Hepatocyte (in vitro differentiated cells): ENCODE measurements around the gene TMED5. TPM values are rescaled to one million over a fixed set of nuclear protein-coding genes. Genes with fewer than 3 reads are reported as not detected.

Experiments used
- DNase-seq: peaks from one replicate; pipeline ENCODE4 v3.0.0-alpha.2; 2016; ENCODE audit warnings: low spot score
- H2AFZ ChIP-seq: fragments of 200-600 bp; sonication (generic); 2 replicates; pipeline ENCODE4 v1.6.0; 2016; ENCODE audit warnings: antibody characterized with exemption, mild to moderate bottlenecking
- H3K27ac ChIP-seq: fragments of 200-600 bp; sonication (generic); 2 replicates; pipeline ENCODE4 v1.5.1; 2016; ENCODE audit warnings: mild to moderate bottlenecking
- H3K27me3 ChIP-seq: fragments of 200-600 bp; sonication (generic); 2 replicates; pipeline ENCODE4 v1.6.1; 2016
- H3K36me3 ChIP-seq: fragments of 200-600 bp; sonication (generic); replicated peaks from 2 replicates; pipeline ENCODE4 v1.5.1; 2016; ENCODE audit warnings: low read depth; ENCODE audit not compliant: insufficient read depth
- H3K4me1 ChIP-seq: fragments of 200-600 bp; sonication (generic); 2 replicates; pipeline ENCODE4 v1.5.1; 2016; ENCODE audit warnings: mild to moderate bottlenecking, moderate library complexity; ENCODE audit not compliant: insufficient read depth
- H3K4me2 ChIP-seq: fragments of 200-600 bp; sonication (generic); 2 replicates; pipeline ENCODE4 v1.6.0; 2016
- H3K4me3 ChIP-seq: fragments of 200-600 bp; sonication (generic); 2 replicates; pipeline ENCODE4 v1.5.1; 2016; ENCODE audit warnings: mild to moderate bottlenecking
- H3K79me2 ChIP-seq: fragments of 200-600 bp; sonication (generic); 2 replicates; pipeline ENCODE4 v1.6.0; 2017; ENCODE audit warnings: mild to moderate bottlenecking
- H3K9me2 ChIP-seq: fragments of 200-600 bp; sonication (generic); replicated peaks from 2 replicates; pipeline ENCODE4 v1.6.0; 2017; ENCODE audit warnings: mild to moderate bottlenecking; ENCODE audit not compliant: insufficient read depth
- H3K9me3 ChIP-seq: fragments of 200-600 bp; sonication (generic); 2 replicates; pipeline ENCODE4 v1.5.1; 2016; ENCODE audit warnings: low read depth, mild to moderate bottlenecking
- H4K20me1 ChIP-seq: fragments of 200-600 bp; sonication (generic); 2 replicates; pipeline ENCODE4 v1.6.0; 2016; ENCODE audit warnings: mild to moderate bottlenecking; ENCODE audit not compliant: insufficient read depth, poor library complexity, severe bottlenecking
- CTCF ChIP-seq: fragments of 200-600 bp; sonication (generic); IDR thresholded peaks from 2 replicates; pipeline ENCODE4 v1.5.1; 2016; ENCODE audit warnings: antibody characterized with exemption, mild to moderate bottlenecking; ENCODE audit not compliant: poor library complexity
- EZH2 ChIP-seq: fragments of 200-600 bp; sonication (generic); IDR thresholded peaks from 2 replicates; pipeline ENCODE4 v1.6.1; 2016; ENCODE audit warnings: antibody characterized with exemption, mild to moderate bottlenecking, borderline replicate concordance
- EZH2phosphoT487 ChIP-seq: fragments of 200-600 bp; sonication (generic); IDR thresholded peaks from one replicate; pipeline ENCODE4 v1.6.1; 2018; ENCODE audit warnings: antibody characterized with exemption, mild to moderate bottlenecking, low read depth, moderate library complexity; ENCODE audit not compliant: unreplicated experiment, severe bottlenecking
- WGBS: methylation state at CpG from one replicate; pipeline ENCODE4 v1.1.6; 2016; ENCODE audit warnings: low lambda C conversion rate; ENCODE audit errors: missing lambda C conversion rate; 5-methylcytosine and 5-hydroxymethylcytosine counted together
- polyA plus RNA-seq: library from polyadenylated mRNA; unstranded; fragments of >200 nt; fragmentation: Nextera tagmentation; extraction: Ambion mirVana; gene quantifications from 2 replicates; pipeline ENCODE4 v1.2.1, GENCODE V29; 2016
- total RNA-seq: library from RNA; depleted of rRNA; stranded (reverse); fragments of >200 nt; gene quantifications from 2 replicates; pipeline ENCODE4 v1.2.3, GENCODE V29; 2014

The TMED5 gene
- total and polyA plus RNA-seq, 2 experiments from 2014 or later, result 78.2 to 119 TPM

DNA sequence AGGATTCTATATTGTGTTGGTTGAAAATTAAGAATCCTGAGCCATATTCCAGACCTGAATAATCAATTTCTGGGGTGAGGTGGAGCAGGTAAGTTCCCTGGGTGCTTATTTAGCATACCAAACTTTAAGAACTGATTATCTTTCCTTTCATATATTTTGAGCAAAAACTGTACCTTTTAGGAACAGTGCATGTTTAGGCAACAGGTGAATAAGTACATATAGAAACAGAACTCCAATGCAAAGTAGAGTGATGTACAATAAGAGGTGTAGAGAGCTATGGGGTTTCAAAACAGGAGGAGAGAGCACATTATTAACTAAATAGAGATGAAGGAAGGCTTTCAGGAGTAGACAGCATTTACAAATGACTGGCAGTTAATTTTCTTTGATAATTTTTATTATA lies 28.7 kb downstream of the TMED5 start:
- Histone ChIP-seq H3K4me3 (no peak overlapping the region), H3K79me2 (no peaks in the 10 kb centered on the region), H3K4me2 (no peak overlapping the region), H3K9me3 (no peaks in the 10 kb centered on the region), H3K27ac (no peak overlapping the region), H4K20me1 (no peaks in the 10 kb centered on the region), H3K4me1 (no peaks in the 10 kb centered on the region), H3K36me3 (no peaks in the 10 kb centered on the region), H3K9me2 (no peaks in the 10 kb centered on the region), H2AFZ (no peak overlapping the region), H3K27me3 (no peaks in the 10 kb centered on the region)
- DNase-seq, result no peak
- TF ChIP-seq EZH2phosphoT487 (no peak), CTCF (no peak), EZH2 (no peak)

- H3K4me2 ChIP-seq, result no peak overlapping the region
These were observed 29.5 kb downstream of the TMED5 start for GRCh38 chr1:93150729-93151128.

DNA sequence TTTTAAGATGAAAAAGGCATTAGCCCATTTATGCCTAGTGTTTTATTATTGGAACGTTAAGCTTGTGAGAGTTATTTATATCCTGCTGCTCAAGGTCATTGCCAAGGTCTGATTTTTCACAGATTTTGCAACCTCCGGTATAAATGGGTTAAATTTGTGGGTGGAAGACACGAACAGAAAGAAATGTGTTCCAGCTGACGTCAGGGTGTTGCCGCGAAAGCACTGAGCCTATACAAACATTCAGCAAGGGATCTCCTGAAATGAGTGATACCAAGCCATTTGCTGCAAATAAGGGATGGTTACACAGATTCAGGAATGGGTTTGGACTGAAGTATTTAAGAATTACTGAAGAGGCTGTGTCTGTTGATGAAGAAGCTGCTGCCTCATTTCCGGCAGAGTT lies 32.2 kb downstream of the TMED5 start:
- Histone ChIP-seq H3K9me3 (no peaks in the 10 kb centered on the region), H3K4me2 (no peak overlapping the region), H2AFZ (no peak overlapping the region), H4K20me1 (no peaks in the 10 kb centered on the region), H3K9me2 (no peaks in the 10 kb centered on the region), H3K79me2 (peaks cover 2% of the 10 kb centered on the region), H3K36me3 (no peaks in the 10 kb centered on the region), H3K4me1 (no peaks in the 10 kb centered on the region), H3K27me3 (no peaks in the 10 kb centered on the region), H3K4me3 (no peak overlapping the region), H3K27ac (no peak overlapping the region)
- no peak for TF ChIP-seq EZH2
- no peak for TF ChIP-seq CTCF
- no peak for TF ChIP-seq EZH2phosphoT487
- WGBS, result 69% methylated on average over 7 of the region's 7 CpGs
- no peak for DNase-seq

More at GRCh38 chr1:93150729-93151128, 29.5 kb downstream of the TMED5 start:
- H3K27ac ChIP-seq, result no peak overlapping the region
- no peaks in the 10 kb centered on the region for H3K79me2 ChIP-seq
- 31% methylated on average over 1 of the region's 1 CpG for WGBS
- no peaks in the 10 kb centered on the region for H3K27me3 ChIP-seq
- H2AFZ ChIP-seq, result no peak overlapping the region
- H3K36me3 ChIP-seq, result no peaks in the 10 kb centered on the region
- no peaks in the 10 kb centered on the region for H3K9me3 ChIP-seq
- H3K4me3 ChIP-seq, result no peak overlapping the region
- DNase-seq, result no peak
- no peaks in the 10 kb centered on the region for H4K20me1 ChIP-seq
- no peak for TF ChIP-seq EZH2phosphoT487
- no peak for TF ChIP-seq CTCF
- no peak for TF ChIP-seq EZH2
- no peaks in the 10 kb centered on the region for H3K9me2 ChIP-seq
- no peaks in the 10 kb centered on the region for H3K4me1 ChIP-seq

GRCh38 chr1:93143769-93144168 lies 36.4 kb downstream of the TMED5 start:
- H3K36me3 ChIP-seq, result no peaks in the 10 kb centered on the region
- H2AFZ ChIP-seq, result no peak overlapping the region
- H3K79me2 ChIP-seq, result peaks cover 2% of the 10 kb centered on the region
- H3K9me3 ChIP-seq, result no peaks in the 10 kb centered on the region
- DNase-seq, result no peak
- H3K9me2 ChIP-seq, result no peaks in the 10 kb centered on the region
- H3K27ac ChIP-seq, result no peak overlapping the region
- H3K27me3 ChIP-seq, result no peaks in the 10 kb centered on the region
- H4K20me1 ChIP-seq, result no peaks in the 10 kb centered on the region
- 97% methylated on average over 4 of the region's 4 CpGs for WGBS
- TF ChIP-seq CTCF (no peak), EZH2phosphoT487 (no peak), EZH2 (no peak)
- no peaks in the 10 kb centered on the region for H3K4me1 ChIP-seq
- H3K4me2 ChIP-seq, result no peak overlapping the region
- H3K4me3 ChIP-seq, result no peak overlapping the region
